K562 (cell line): ENCODE results near the gene MTARC2. TPM values are rescaled to one million over a fixed set of nuclear protein-coding genes. Genes with fewer than 3 reads are reported as not detected.

Experiments
- MTF1 ChIP-seq: fragments of 250-450 bp; sonication (Bioruptor Pico); IDR thresholded peaks from 2 replicates; pipeline ENCODE4 v1.9.0; 2021; ENCODE audit warnings: moderate library complexity, mild to moderate bottlenecking, inconsistent platforms, borderline replicate concordance
- MYNN ChIP-seq, 2 experiments: sonication (generic); formaldehyde crosslinking in 1 of 2; IDR thresholded peaks; 2 replicates each; pipeline versions ENCODE4 v1.5.0 to v1.6.1; 2016 to 2020; ENCODE audit warnings: antibody characterized with exemption in 1 of 2, missing genetic modification reagents in 1 of 2
- ZBTB12 ChIP-seq: fragments of 250-450 bp; sonication (Bioruptor Pico); IDR thresholded peaks from 2 replicates; pipeline ENCODE4 v1.4.0; 2020
- ZNF232 ChIP-seq: sonication (generic); formaldehyde crosslinking; IDR thresholded peaks from 2 replicates; pipeline ENCODE4 v1.8.0; 2022; ENCODE audit warnings: mild to moderate bottlenecking, missing genetic modification reagents
- ZNF609 ChIP-seq: sonication (generic); formaldehyde crosslinking; IDR thresholded peaks from 2 replicates; pipeline ENCODE4 v1.8.1; 2023; ENCODE audit warnings: missing genetic modification reagents, mild to moderate bottlenecking, borderline replicate concordance
- ZNF778 ChIP-seq: fragments of 450-650 bp; formaldehyde crosslinking; IDR thresholded peaks from 2 replicates; pipeline ENCODE4 v1.4.0; 2020; ENCODE audit warnings: mild to moderate bottlenecking, moderate library complexity
- polyA plus RNA-seq, 8 experiments: library from polyadenylated mRNA; depleted of rRNA in 4 of 8; stranded (reverse) in 5 of 8; unstranded in 3 of 8; fragments of >200 nt; fragmentation: Nextera tagmentation in 2 of 8; fragmentation: Illumina TruSeq in 1 of 8; extraction: Ambion mirVana in 2 of 8; extraction: Trizol in 1 of 8; gene quantifications; 2 replicates each; pipeline versions ENCODE4 v1.2.1 to v1.2.3, GENCODE V29; 2011 to 2014; ENCODE audit warnings: inconsistent platforms in 1 of 8, missing spikeins in 1 of 8
- total RNA-seq, 7 experiments: library from RNA; depleted of rRNA in 6 of 7; stranded (reverse); fragments of >200 nt in 6 of 7; fragmentation: Illumina TruSeq in 2 of 7; extraction: Trizol in 2 of 7; gene quantifications; 2 replicates each; pipeline versions ENCODE4 v1.2.1 to v1.2.3, GENCODE V29; 2011 to 2021; ENCODE audit warnings: low replicate concordance in 1 of 7

Gene MTARC2
- total and polyA plus RNA-seq, 9 of the 15 experiments (the other 6 are each of a cell fraction or from before 2014, with no cell fraction given), result 0.03 to 0.35 TPM; not detected in 7

GRCh38 chr1:220708936-220709801 is 39.0 kb upstream of the MTARC2 start (continued):
- TF ChIP-seq ZNF609 (CRISPR knock-in tag), result no peak
- no peak for TF ChIP-seq ZBTB12 (CRISPR knock-in tag)
- TF ChIP-seq MYNN (IDR thresholded peaks at IDR 0.05), result no peak
- no peak for TF ChIP-seq MYNN (CRISPR knock-in tag; IDR thresholded peaks at IDR 0.05)
- TF ChIP-seq ZNF778 (CRISPR knock-in tag), result no peak
- TF ChIP-seq MTF1 (CRISPR knock-in tag), result no peak
- no peak for TF ChIP-seq ZNF232 (CRISPR knock-in tag)
